GM23248 (cell line): Measurements from ENCODE around the gene HES3.

Experiments used
- EZH2 ChIP-seq: fragments of 200-600 bp; sonication (generic); IDR thresholded peaks from 2 replicates; pipeline ENCODE4 v1.6.1; 2018; ENCODE audit warnings: antibody characterized with exemption, mild to moderate bottlenecking; ENCODE audit not compliant: insufficient read depth, poor library complexity, severe bottlenecking
- EZH2phosphoT487 ChIP-seq: fragments of 200-600 bp; sonication (generic); IDR thresholded peaks from 2 replicates; pipeline ENCODE4 v1.6.1; 2018; ENCODE audit warnings: antibody characterized with exemption, moderate library complexity, mild to moderate bottlenecking, low read depth; ENCODE audit not compliant: insufficient read depth

- TF ChIP-seq EZH2phosphoT487 = no peak
- TF ChIP-seq EZH2 = no peak
These were observed 7.3 kb downstream of the HES3 start for GRCh38 chr1:6251233-6251632.
